ENCODE data around the gene PRPH2.

PRPH2 gene, protein sequence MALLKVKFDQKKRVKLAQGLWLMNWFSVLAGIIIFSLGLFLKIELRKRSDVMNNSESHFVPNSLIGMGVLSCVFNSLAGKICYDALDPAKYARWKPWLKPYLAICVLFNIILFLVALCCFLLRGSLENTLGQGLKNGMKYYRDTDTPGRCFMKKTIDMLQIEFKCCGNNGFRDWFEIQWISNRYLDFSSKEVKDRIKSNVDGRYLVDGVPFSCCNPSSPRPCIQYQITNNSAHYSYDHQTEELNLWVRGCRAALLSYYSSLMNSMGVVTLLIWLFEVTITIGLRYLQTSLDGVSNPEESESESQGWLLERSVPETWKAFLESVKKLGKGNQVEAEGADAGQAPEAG
- total RNA-seq, result 0 to 0.16 (median 0.04) reads per million in 18 experiments

DNA sequence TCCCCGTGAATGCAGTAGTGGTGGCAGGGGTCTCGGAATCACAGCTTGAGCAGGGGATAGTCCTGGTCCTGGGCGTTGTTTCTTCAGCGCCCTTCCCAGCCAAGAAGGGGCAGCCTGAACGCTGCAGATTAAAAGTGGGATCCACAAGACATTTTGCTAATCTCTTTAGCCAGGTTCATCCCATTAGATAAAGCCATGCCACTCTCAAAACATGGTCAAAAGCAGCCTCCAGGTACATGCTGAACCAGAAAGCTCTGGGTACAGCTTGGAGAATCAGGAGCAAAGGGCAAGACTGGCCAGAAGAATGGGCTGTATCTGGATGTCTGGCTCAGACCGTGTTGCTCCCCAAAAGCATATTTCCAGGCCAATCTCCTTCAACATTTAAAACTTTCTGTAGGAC is at the start of gene PRPH2:
Gene PRPH2 (minus strand): TSS at position 101 of the 400 bp plus-strand sequence. CDS start 263 bp downstream, outside the sequence.
- no peak for DNase-seq

DNA sequence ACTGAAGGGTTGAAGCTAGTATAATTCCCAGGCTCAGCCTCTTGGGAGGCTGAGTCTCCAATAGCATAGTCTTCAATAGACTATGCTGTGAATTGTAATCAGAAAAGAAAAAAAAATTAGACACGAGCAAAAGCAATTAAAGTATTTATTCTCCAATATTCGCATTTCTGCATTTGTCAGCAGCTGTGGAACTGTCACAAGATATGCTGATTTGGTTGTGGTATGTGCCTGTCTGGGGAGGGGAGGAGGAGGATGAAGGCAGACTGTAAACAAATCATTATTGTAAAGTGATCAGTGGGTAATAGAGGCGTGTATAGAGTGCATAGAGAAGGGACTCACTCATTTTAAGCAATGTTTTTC is 49.3 kb upstream of the PRPH2 start:
- DNase-seq, result no peak

DNA sequence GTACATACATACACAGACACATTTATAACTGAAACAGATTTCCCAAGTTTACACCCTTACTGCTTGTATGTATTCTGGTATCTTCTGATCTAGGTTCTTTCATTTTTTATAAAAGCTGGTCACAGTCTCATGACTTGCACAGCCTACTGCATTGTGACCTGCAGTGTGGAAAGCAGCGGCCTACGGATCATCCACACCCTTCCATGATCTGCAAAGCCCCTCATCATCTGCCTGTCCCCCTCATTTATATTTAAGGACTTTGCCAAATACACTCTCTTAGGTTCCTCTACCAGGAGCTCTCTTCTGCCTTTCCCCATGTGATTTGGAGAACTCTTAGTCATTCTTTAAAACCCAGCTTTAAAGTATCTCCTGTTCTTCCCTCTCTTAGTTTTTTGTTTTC is 47.4 kb upstream of the PRPH2 start:
- peak; percentile 61 to 76 for DNase-seq

DNA sequence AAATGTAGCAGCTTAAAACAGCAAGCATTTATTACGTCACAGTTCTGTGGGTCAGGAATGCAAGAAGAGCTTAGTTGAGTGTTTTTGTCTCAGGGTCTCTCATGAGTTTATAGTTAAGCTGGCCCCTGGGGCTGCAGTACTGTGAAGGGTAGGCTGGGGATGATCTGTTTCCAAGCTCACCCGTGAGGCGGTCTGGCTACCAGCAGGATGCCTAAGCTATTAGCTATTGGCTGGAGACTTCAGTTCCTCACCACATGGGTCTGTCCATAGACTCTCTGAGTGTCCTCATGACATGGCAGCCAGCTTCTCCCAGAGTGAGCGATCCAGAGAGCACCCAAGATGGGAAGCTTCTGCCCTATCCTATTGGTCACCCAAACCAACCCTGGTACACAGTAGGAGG is 46.7 kb upstream of the PRPH2 start:
- DNase-seq, result no peak

DNA sequence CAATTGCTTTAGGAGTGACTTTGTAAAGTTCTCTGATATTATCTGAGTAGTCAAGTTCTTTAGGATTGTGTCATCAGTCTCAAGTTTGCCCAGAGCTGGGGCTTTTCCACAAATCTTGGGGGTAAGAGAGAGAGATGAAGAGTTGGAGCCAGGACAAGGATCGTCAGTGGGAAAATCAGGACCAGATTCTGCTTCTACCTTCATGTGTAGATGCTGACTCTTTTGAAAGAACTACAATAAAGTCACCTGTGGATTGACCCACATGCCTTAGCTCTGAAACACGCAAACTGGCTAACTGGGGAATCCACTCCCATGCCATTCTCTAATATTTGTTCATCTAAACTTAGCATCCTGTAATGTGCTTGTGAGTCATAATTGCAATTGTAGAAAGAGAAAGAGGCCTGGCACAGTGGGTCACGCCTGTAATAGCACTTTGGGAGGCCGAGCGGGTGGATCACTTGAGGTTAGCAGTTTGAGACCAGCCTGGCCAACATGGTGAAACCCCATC is 43.8 kb upstream of the PRPH2 start:
- DNase-seq, result no peak

DNA sequence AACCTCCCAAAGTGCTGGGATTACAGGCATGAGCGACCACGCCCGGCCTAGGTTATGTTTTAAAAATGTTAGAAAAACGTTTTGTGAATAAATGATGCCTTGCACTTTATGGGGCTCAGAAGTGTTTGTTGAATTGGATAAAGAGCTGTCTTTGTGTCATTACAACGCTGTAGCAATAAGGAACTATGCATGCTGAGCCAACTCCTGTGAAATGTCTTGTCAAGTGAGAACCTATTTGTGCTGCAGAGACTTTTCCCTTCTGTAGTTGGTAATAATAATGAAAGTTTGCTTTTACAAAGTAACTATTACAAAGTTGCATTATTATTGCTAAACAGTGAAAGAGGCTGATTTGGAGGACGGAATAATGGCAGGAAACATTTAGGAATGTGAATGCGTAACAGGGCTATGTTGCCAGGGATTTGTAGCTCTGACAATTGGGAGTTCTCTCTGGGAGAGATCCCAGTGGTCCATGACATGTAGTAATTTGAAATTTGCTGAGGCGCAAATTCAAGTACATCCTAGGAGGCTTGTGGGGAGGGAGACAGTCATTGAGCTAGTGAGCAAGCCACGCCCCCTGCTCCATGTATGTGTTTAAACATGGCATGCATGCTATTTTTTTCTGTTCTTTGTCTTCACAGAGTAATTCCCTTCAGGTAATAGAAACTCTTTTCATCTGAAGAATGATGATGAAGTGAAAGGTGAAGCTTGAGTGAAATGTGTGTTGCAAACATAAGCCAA is 42.7 kb upstream of the PRPH2 start:
- no peak for DNase-seq

DNA sequence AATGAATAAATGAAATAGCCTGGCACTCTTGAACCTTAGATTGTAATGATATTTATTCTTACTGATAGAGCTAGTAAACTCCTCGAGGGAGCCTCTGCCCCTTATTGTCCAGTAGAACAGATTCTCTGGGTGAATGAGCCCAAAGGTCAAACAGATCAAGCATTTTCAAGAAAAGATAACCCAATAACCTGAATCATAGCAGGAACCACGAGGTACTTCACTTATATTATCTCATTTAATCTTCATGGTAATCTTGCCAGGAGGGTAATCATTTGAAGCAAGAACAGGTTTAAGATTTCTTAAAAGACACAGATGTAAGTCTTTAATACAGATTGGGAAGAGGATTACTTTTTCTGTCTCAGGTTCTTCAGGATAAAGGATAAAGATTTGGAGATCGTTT is 40.6 kb upstream of the PRPH2 start:
- no peak for DNase-seq

DNA sequence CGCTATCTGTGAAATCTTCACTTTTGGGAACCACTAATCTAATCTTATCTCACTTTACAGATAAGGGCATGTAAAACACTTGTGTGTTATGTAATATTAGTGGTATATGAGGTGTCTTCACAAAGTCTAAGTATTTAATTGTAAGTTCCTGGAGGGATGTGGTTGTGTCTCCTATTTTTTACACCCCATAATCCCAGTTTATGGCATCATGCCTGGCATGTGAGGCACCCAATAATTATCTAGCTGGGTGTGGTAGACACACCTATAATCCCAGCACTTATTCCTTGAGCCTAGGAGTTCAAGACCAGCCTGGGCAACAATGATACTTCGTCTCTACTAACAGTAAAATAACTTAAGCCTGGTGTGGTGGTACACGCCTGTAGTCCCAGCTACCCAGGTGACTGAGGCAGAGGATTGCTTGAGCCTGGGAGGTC is 40.0 kb upstream of the PRPH2 start:
- DNase-seq, result no peak

DNA sequence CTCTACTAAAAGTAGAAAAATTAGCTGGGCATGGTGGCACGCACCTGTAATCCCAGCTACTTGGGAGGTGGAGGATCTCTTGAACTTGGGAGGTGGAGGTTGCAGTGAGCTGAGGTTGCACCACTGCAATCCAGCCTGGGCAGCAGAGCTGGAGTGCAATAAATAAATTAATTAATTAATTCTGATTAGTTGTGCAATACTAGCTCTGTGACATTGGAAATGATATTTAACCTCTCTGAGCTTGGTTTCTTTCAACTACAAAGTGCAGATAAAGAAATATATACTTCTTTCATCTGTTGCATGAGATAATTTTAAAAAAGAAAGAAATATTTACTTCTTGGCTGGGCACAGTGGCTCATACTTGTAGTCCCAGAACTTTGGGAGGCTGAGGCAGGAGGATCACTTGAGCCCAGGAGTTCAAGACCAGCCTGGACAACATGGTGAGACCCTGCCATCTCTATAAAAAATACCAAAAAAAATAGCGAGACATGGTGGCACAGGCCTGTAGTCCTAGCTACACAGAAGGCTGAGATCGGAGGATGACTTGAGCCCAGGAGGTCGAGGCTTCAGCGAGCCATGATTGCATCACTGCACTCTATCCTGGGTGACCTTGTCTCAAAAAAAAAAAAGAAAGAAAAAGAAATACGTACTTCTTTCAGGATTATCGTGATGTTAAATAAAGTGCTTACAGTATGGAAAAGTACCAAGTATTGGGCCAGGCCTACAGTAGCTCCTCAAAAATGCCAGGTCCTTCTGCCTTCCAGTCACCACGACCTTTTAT is 39.1 kb upstream of the PRPH2 start:
- no peak for DNase-seq

DNA sequence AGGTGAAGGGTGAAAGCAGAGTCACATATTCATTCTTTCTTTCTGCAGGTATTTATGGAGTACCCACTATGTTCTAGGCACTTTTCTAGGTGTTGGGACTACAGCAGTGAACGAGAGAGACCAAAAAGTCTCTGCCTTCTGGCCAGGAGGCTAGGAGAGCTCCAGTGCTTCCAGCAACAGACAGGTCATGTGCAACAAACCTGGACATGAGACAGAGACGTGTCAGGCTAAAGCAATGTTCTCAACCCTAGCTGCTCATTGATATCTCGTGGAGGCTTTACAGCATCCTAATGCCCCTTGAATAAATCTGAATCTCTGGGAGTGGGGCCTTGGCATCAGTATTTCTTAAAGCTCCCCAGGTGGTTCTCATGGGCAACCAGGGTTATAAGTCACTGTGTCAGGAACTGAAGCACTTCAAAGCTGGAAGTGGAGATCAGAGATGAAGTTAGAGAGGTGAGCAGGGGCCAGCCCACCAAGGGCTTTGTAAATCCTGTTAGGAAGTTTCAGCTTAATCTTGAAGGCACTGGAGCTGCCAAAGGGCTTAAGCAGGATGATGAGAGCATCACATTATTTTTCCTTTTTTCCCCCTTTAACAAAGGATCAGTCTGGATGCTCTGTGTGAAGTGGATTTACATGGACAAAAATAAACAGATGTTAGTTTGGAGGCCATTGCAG is 36.5 kb upstream of the PRPH2 start:
- no peak for DNase-seq

DNA sequence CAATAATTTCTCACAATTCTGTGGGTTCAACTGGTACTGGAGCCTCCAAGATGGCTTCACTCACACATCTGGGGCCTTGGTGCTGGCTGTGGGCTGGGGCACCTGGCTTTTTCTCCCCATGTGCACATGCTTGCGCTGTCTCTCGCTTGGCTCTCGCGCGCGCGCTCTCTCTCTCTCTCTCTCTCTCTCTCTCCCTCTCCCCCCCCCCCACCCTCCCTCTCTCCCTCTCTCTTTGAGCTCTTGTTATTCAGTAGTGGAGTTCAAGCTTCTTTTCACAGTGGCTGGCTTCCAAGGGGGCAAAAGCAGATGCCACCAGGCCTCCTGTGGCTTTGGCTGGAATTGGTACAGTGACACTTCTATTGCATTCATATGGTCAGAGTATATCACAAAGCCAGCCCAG is 34.3 kb upstream of the PRPH2 start:
- DNase-seq, result no peak

DNA sequence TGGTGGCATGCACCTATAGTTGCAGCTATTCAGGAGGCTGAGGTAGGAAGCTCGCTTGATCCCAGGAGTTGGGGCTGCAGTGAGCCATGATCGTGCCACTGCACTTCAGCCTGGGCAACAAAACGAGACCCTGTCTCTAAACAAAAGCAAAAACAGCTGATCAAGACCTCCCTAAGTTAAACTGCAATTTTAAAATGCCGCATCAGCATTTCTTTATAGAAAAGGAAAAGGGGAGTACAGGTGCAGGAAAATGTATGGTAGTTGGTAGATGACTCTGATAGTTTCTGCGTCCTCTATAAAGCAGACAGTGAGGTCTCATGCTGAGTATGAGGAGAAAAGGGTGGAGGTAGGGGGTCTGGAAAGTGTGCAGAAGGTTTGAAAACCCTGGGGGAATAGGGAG is 32.4 kb upstream of the PRPH2 start:
- DNase-seq, result no peak

DNA sequence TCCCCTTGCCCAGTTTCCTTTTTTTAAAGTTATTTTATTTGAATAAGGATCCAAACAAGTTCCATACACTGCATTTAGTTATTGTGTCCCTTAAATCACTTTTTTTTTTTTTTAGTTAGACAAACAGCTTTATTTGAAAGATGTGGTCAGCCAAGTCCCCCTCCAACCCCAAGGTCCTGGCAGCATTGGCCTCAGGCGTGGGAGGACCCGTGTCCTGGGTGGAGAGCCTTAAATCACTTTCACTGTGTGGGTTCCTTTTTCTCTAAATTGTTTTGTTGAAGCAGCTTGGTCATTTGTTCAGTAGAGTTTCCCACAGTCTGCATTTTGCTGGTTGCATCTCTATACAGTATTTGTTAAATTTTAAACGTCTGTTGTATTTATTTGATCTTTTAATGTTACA is 28.7 kb upstream of the PRPH2 start:
- peak; percentile 37 to 45 for DNase-seq

DNA sequence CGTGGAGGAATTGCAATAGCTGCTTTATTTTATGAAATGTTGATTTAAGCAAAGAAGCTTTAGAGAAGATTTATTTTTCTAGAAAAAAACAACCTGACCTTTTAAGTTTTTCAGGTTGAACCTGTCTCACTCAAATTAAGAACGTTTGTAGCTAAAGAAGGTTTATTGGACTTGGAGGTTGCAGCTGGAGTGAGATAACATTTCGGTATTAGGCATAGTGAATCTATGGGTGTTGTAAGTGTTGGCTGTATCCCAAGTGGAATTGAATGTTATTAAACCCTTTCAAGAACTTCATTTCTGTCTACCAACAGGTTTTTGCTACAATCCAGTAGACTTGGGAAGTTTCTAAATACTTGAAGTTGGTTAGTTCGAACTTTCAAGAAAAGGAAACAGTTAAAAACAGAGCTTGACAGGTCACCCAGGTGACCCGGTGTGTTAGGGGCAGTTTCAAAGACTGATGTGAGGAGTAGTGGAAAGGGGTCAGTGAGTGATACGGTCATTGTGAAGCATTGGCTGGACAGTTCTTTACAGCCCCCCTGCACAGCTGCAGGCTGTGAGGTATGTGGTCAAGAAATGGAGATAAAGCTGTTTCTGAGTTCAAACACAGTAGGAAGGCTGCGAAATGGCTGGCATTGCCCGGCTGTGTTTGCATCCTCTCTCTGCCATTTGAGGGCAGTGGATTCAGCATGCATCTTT is 26.0 kb upstream of the PRPH2 start:
- DNase-seq, result no peak

DNA sequence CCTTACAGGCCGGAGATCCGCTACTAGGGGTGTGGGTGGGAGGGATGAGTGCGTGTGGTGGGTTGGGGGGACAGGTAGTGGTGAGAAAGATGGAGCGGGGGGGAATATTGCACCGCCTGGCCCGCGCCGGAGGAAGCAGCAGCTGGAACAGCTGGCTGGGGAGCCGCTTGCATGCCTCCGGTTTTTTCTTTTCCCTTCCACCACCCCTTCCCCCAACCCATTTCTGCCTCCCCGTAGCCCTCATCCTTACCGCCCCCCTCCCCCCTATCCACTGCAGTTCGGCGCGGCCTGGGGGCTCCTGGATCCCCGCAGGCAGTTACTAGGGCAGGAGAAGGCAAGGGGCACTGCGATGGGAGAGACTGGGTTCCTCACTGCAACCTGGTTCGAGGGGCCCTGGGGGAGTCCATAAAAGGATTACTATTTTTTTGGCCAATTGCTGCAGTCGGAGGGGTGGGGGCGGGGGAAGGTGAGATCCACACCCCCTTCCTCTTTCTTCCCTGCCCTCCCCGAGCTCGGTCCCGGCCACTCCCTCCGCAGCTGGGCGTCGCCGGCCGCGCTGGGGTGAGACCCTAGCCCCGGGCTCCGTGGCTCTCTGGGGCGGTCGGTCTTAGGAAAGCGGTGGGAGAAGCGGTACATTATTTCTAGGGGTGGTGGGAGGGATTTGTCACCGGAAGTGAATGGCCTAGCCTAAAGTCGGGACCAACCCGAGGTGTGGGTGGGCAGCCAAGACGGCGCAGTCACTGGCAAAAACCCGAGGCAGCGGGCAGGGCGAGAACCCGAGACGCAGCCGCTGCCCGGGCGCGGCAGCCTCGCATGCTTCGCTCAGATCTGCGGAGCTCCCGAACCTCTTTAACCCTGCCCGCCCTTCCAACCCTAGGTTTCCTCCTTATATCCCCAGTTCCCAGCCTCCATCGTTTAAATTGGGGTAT is 24.3 kb upstream of the PRPH2 start:
- peak; percentile 86 to 94 for DNase-seq

DNA sequence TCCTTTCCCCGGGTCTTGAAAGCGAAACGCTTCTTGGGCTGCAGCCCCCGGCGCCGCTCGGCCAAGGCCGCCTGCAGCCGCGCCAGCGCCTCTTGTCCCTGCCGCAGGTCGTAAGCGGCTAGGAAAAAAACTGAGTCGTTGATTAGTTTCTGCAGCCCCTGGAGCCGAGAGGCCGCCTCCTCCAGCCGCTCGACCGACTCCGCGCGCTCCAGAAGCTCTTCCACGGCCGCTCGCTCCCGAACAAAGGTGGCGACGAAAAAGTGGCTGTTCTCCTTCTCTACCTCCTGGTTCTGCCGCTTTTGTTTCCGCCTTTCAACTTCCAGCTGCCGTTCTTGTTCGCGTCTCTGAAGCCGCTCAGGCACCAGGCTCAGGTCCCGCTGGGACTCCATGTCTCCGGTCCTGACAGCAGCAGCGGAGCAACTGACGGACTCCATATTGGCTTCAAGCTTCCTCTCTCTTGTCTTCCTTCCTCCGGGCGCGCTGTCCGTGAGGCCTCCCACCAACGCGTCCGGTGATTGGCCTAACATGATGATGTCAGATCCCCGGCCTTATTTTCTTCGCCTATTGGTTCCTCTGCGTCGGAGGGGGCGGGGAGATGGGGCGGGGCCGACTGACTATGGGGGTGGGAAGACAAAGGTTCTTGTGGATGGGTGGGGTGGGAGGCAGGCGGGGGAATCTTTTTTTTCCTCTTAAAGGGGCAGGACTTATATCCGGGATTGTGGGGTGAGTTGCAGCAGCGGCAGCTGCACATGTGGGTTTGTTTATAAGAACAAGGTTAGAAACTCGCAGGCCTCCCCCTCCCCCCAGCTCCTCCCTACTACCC is 23.5 kb upstream of the PRPH2 start, which contains the start of gene TBCC:
Gene TBCC (minus strand): TSS at position 464 of the 823 bp plus-strand sequence. CDS start 30 bp downstream, at position 434.
- DNase-seq, result peak; percentile 98

DNA sequence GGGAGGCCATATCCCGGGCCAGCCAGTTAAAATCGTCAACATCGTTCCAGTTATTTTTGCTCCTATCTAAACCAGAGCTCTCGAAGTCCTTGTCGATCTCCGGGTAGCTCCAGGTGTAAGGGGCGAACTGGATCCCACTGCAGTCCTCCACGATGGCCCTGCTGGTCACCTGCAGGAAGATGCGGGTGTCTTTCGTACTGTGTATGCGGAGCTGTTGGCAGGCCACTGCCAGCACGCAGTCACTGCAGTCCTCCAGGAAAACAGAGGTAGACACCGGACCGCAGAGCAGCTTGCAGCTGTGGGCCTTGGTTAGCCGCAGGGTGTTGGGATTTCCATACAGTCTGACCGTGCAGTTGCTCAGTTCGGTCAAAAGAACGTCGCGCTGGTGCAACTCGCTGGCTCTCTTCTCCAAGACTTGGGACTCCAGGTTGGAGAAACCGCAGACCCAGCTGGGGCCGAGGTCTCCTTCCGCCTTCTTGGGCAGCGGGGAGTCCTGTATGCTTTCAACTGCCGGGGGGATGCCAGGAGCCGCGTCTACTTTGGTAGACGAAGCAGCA is 22.8 kb upstream of the PRPH2 start:
- DNase-seq, result peak; percentile 29 to 46

DNA sequence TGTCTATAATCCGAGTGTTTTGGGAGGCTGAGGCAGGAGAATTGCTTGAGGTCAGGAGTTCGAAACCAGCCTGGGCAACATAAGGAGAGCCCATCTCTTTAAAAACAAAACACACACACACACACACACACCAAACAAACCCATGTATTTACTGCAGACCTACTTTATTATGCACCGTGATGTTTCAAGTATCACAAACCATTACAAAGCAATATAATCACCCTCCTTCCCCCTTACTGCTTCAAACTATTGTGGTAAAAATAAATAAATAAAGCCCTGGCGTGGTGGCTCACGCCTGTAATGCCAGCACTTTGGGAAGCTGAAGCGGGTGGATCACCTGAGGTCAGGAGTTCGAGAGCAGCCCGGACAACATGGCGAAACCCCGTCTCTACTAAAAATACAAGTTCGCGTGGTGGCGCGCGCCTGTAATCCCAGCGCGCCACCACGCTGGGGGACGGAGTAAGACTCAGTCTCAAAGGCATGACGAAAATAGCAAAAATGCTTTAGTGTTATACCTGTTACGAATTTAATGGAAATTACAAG is 22.0 kb upstream of the PRPH2 start:
- DNase-seq, result no peak
